Measurements from ENCODE around the gene CREBBP. TPM values are rescaled to one million over a fixed set of nuclear protein-coding genes. Genes with fewer than 3 reads are reported as not detected.

The CREBBP gene
- total RNA-seq, 2 experiments from 2014 or later: 72.9 to 75.8 TPM

DNA sequence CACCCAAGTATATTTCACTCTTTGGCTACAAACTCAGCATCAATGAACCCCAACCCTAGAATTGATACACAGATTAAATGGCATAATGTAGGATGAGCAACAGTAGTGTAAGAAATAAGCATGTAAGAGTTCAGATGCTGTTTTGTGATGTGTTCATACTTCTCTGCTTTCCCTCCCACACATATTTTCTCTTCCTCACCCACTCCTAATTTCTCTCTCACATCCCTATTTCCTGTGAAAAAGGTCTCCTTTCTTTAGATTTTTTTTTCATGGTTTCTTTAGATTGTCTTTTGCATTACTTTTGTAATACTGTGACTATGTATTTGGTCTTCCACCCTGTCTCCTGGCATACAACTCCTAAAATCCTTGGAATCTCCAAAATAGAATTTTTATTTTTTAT is 21.7 kb downstream of the CREBBP start:
- H3K4me3 Mint-ChIP-seq: no peak overlapping the region
- ATAC-seq (ENCODE audit: low read depth): no peak
- no peak overlapping the region for H3K27ac Mint-ChIP-seq
- no peaks in the 10 kb centered on the region for H3K9me3 Mint-ChIP-seq
- peaks cover 32% of the 10 kb centered on the region for H3K4me1 Mint-ChIP-seq
- DNase-seq: no peak
- H3K27me3 Mint-ChIP-seq: no peaks in the 10 kb centered on the region
- H3K36me3 Mint-ChIP-seq: peaks cover 3% of the 10 kb centered on the region
- POLR2A ChIA-PET: no interaction called here

DNA sequence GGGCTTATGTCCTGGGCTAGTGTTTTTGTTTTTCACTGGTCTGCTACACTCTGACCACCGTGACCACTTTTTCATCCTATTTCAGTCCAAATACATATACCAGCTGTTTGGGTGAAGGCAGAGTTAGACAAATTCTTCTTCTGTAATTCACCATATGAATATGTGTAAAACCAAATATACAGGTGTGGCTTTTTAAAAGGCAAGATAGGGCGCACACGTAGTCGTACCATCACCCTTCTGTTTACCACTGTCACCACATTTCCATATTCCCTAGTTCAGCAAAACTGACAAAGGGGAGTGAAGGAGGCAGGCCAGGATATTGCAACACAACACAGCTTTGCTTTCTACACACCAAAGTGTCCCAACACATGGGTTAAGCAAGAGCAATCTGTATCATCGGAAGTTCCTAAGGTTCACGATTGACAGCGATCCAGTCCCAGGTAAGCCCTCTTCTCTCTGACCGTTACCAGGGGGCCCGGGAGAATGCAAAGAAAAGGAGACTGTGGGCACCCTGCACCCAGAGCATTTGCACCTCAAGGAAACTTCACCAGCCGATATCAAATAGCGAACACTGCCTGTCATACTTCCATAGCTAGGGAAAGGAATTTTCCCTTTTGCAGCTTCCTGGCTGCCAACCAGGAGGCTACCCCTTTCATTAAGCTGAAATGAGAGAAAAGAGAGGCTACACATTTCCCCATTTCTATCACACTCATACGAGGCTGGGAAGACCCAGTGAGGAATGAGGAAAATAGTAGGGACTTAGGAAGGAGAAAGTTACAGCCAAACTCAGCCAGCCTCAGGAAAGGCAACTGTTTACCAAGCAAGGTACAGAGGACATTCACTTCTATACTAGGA is 23.1 kb downstream of the CREBBP start:
- H3K27ac Mint-ChIP-seq: no peak overlapping the region
- no peaks in the 10 kb centered on the region for H3K9me3 Mint-ChIP-seq
- DNase-seq: no peak
- peaks cover 2% of the 10 kb centered on the region for H3K36me3 Mint-ChIP-seq
- POLR2A ChIA-PET: no interaction called here
- no peak for ATAC-seq (ENCODE audit: low read depth)
- peaks cover 35% of the 10 kb centered on the region for H3K4me1 Mint-ChIP-seq
- H3K27me3 Mint-ChIP-seq: no peaks in the 10 kb centered on the region
- H3K4me3 Mint-ChIP-seq: no peak overlapping the region

DNA sequence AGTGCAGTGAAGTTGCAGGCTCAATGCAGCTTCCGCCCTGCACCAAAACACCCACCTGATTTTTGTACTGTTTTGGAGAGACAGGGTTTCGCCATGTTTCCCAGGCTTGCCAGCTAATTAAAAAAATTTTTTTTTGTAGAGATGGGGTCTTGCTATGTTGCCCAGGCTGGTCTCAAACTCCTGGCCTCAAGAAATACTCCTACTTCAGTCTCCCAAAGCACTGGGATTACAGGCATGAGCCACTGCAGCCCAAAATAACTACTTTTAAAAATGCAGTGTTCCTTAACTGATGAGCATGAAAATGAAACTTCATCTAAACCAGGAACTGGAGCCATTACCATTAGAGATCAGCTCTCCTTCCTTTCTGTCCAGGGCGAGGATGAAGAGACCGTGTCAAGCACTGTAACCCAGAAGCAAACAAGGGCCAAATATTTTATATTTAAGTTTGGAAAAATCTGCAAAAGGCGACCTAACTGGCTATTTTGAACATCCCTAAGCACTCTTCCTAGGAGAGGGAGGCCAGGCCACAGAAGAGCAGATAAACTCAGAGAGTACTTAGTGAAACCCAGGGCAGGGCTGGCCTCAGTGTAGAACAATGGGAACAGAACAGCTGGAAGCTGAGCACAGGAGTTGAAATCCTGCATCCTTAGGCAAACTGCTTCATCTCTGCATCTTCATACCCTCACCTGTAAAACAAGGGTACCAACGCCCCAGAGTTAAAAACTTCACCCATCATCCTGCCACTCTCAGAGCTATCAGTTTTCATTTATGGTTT is 24.0 kb downstream of the CREBBP start:
- no peak overlapping the region for H3K27ac Mint-ChIP-seq
- no peaks in the 10 kb centered on the region for H3K27me3 Mint-ChIP-seq
- peaks cover 34% of the 10 kb centered on the region for H3K4me1 Mint-ChIP-seq
- no peaks in the 10 kb centered on the region for H3K9me3 Mint-ChIP-seq
- POLR2A ChIA-PET: no interaction called here
- ATAC-seq (ENCODE audit: low read depth) (no peak), DNase-seq (no peak)
- H3K4me3 Mint-ChIP-seq: no peak overlapping the region
- peaks cover 2% of the 10 kb centered on the region for H3K36me3 Mint-ChIP-seq

DNA sequence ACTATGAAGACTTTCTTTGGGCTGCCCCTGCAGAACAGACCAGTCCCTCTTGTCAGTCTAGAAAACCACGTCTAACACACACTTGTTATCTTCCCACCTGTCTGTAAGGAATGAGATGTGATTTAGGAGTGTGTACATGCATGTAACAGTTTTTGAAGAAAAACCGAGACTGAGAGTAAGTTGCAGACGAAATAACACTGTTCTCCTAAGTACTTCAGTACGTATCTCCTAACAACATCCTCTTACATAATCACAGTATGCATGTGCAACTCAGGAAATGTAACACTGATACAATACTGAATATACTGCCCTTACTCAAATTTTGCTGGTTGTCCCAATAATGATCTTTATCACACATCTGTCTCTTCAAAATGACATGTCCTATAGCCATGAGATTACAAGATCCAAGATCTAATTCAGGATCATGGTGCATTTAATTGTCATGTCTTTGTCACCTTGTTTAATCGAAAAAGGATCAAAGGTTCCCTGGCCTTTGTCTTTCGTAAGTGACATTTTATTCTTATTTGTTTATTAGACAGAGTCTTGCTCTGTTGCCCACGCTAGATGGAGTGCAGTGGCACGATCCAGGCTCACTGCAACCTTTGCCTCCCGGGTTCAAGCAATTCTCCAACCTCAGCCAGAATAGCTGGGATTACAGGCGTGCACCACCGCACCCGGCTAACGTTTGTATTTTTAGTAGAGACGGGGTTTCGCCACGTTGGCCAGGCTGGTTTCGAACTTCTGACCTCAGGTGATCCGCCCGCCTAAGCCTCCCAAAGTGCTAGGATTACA is 25.6 kb downstream of the CREBBP start:
- ATAC-seq (ENCODE audit: low read depth): no peak
- H3K4me3 Mint-ChIP-seq: no peak overlapping the region
- POLR2A ChIA-PET: no interaction called here
- H3K4me1 Mint-ChIP-seq: peaks cover 31% of the 10 kb centered on the region
- peak overlapping the region; percentile 2 for H3K27ac Mint-ChIP-seq
- no peaks in the 10 kb centered on the region for H3K27me3 Mint-ChIP-seq
- no peak for DNase-seq
- peaks cover 2% of the 10 kb centered on the region for H3K36me3 Mint-ChIP-seq
- no peaks in the 10 kb centered on the region for H3K9me3 Mint-ChIP-seq

GRCh38 chr16:3850544-3850899 is 30.0 kb downstream of the CREBBP start:
- H3K27me3 Mint-ChIP-seq: no peaks in the 10 kb centered on the region
- ATAC-seq (ENCODE audit: low read depth) (no peak), DNase-seq (no peak)
- POLR2A ChIA-PET: no interaction called here
- no peak overlapping the region for H3K27ac Mint-ChIP-seq
- peaks cover 18% of the 10 kb centered on the region for H3K4me1 Mint-ChIP-seq
- no peak overlapping the region for H3K4me3 Mint-ChIP-seq
- H3K9me3 Mint-ChIP-seq: no peaks in the 10 kb centered on the region
- peaks cover 4% of the 10 kb centered on the region for H3K36me3 Mint-ChIP-seq

DNA sequence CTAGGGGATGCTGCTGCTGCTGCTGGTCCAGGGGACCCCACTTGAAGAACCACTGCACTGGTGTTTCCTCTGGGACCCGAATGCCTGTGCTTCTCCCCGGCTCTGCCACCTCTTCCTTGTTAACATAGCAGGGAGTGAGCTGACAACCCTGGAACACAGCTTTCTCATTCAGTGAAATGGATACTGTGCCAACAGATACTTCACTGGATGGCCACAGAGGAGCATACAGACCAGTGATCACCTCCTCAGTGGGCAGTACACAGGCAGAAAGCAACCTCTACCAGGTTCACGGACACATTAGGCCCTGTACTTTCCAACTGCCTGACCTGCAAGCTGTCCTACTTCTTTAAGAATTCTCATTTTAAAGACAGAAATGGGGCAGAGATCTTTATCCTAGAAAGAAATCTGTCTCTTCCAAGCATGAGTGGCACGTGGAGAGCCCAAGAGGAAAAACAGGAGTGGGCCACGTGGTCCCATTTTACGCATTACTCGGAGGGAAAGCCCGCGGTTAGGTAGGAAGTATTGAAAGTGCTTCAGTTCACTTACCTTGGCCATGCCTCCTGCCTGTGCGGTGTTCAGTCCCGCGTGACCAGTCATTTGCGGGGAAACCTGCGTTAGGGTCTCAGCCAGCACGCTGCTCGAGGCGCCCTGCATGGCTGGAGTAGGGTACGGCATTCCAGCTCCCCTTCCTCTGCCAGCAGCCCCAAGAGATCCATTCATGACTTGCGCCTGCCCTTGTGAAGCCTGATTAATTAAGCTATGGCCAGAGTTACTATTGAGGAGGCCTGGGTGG is 30.6 kb downstream of the CREBBP start:
- Mint-ChIP-seq H3K27me3 (no peaks in the 10 kb centered on the region), H3K36me3 (peaks cover 4% of the 10 kb centered on the region), H3K27ac (no peak overlapping the region), H3K4me1 (peaks cover 16% of the 10 kb centered on the region), H3K9me3 (no peaks in the 10 kb centered on the region), H3K4me3 (no peak overlapping the region)
- DNase-seq (no peak), ATAC-seq (ENCODE audit: low read depth) (no peak)
- POLR2A ChIA-PET: interaction anchor here (0.6 kb wide), 1 partner anchor 151 kb away, joined by 3 read pairs; no protein-coding TSS in a partner anchor

- POLR2A ChIA-PET: no interaction called here
- no peak for ATAC-seq (ENCODE audit: low read depth)
- H3K4me3 Mint-ChIP-seq: no peak overlapping the region
- H3K27ac Mint-ChIP-seq: no peak overlapping the region
- peaks cover 7% of the 10 kb centered on the region for H3K36me3 Mint-ChIP-seq
- H3K4me1 Mint-ChIP-seq: peaks cover 9% of the 10 kb centered on the region
- no peak for DNase-seq
- no peaks in the 10 kb centered on the region for H3K27me3 Mint-ChIP-seq
- H3K9me3 Mint-ChIP-seq: no peaks in the 10 kb centered on the region
These were observed 33.9 kb downstream of the CREBBP start for GRCh38 chr16:3846595-3847091.

DNA sequence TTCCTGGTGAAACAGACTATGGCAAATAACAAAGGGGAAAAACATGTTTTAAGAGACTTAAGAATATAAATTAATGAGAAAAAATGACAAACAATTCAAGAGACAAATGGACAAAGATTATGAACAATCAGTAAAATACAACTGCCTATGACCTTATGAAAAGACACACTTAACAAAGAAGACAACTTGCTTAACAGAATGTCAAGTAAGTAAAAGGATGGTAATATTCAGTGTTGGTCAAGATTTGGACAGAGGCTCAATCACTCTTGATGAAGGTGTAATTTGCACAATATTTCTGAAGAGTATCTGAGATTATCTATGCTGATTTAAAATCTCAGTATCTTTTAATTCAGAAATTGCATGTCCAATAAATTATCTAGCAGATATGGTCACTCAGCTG is 34.4 kb downstream of the CREBBP start:
- DNase-seq: no peak
- Mint-ChIP-seq H3K4me3 (no peak overlapping the region), H3K27me3 (no peaks in the 10 kb centered on the region), H3K36me3 (peaks cover 7% of the 10 kb centered on the region), H3K9me3 (no peaks in the 10 kb centered on the region), H3K4me1 (peaks cover 9% of the 10 kb centered on the region), H3K27ac (no peak overlapping the region)
- POLR2A ChIA-PET: no interaction called here
- no peak for ATAC-seq (ENCODE audit: low read depth)

GRCh38 chr16:3842994-3843393 is 37.5 kb downstream of the CREBBP start:
- Mint-ChIP-seq H3K4me1 (peaks cover 9% of the 10 kb centered on the region), H3K9me3 (no peaks in the 10 kb centered on the region), H3K27ac (no peak overlapping the region), H3K36me3 (peaks cover 4% of the 10 kb centered on the region), H3K27me3 (no peaks in the 10 kb centered on the region), H3K4me3 (no peak overlapping the region)
- POLR2A ChIA-PET: no interaction called here
- ATAC-seq (ENCODE audit: low read depth) (no peak), DNase-seq (no peak)

GRCh38 chr16:3841729-3842508 is 38.6 kb downstream of the CREBBP start:
- Mint-ChIP-seq H3K4me1 (peaks cover 7% of the 10 kb centered on the region), H3K27ac (no peak overlapping the region), H3K9me3 (no peaks in the 10 kb centered on the region), H3K27me3 (no peaks in the 10 kb centered on the region), H3K36me3 (peaks cover 5% of the 10 kb centered on the region), H3K4me3 (no peak overlapping the region)
- POLR2A ChIA-PET: no interaction called here
- ATAC-seq (ENCODE audit: low read depth) (no peak), DNase-seq (no peak)

DNA sequence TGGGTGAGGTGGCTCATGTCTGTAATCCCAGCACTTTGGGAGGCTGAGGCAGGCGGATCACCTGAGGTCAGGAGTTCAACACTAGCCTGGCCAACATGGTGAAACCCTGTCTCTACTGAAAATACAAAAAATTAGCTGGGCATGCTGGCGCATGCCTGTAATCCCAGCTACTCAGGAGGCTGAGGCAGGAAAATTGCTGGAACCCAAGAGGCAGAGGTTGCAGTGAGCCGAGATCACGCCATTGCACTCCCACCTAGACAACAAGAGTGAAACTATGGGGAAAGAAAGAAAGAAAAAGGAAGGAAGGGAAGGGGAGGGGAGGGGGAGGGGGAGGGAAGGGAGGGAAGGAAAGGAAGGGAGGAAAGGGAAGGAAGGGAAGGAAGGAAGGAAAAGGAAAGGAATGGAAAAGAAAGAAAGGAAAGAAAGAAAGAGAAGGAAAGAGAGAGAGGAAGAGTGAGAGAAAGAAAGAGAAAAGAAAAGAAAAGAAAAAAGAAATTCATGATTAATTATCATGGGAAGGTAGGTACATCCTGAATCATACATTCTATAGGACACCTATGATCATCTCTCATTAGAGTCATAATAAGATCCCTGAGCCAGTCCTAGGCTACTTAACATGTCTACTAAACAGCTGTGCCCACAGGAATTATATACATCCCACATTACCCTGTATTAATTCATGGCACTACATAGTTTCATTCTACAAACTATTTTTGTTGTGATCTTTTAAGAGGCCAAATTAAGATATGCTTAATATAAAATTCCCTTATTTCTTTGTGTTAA is 40.9 kb downstream of the CREBBP start:
- no peak for ATAC-seq (ENCODE audit: low read depth)
- Mint-ChIP-seq H3K9me3 (peaks cover under 1% of the 10 kb centered on the region), H3K4me3 (no peak overlapping the region), H3K4me1 (peaks cover 6% of the 10 kb centered on the region), H3K36me3 (peaks cover 12% of the 10 kb centered on the region), H3K27ac (no peak overlapping the region), H3K27me3 (no peaks in the 10 kb centered on the region)
- POLR2A ChIA-PET: no interaction called here
- DNase-seq: no peak
